ENCODE measurements around the gene ANKRD31.

ANKRD31 gene

GRCh38 chr5:75054134-75054930 is 182.3 kb downstream of the ANKRD31 start:
- peaks cover 0 to 27% of the 10 kb centered on the region in 2 donors for H3K4me1 ChIP-seq (ENCODE audit: control insufficient read depth in 1 of 2, insufficient read depth in 2 of 2, low read length in 2 of 2)
- no peaks in the 10 kb centered on the region for H3K36me3 ChIP-seq (ENCODE audit: control insufficient read depth in 1 of 2, insufficient read depth in 2 of 2, low read length in 2 of 2)
- no peaks in the 10 kb centered on the region for H3K9me3 ChIP-seq (ENCODE audit: control insufficient read depth in 1 of 2, low read length in 2 of 2)
- peak overlapping the region; percentile 81 to 85 for H3K4me3 ChIP-seq (ENCODE audit: low read depth in 1 of 2, low read length in 2 of 2)
- peak overlapping the region; percentile 88 for H3K27ac ChIP-seq (ENCODE audit: low read length)
- H3K27me3 ChIP-seq (ENCODE audit: low read depth, low read length) = no peaks in the 10 kb centered on the region

DNA sequence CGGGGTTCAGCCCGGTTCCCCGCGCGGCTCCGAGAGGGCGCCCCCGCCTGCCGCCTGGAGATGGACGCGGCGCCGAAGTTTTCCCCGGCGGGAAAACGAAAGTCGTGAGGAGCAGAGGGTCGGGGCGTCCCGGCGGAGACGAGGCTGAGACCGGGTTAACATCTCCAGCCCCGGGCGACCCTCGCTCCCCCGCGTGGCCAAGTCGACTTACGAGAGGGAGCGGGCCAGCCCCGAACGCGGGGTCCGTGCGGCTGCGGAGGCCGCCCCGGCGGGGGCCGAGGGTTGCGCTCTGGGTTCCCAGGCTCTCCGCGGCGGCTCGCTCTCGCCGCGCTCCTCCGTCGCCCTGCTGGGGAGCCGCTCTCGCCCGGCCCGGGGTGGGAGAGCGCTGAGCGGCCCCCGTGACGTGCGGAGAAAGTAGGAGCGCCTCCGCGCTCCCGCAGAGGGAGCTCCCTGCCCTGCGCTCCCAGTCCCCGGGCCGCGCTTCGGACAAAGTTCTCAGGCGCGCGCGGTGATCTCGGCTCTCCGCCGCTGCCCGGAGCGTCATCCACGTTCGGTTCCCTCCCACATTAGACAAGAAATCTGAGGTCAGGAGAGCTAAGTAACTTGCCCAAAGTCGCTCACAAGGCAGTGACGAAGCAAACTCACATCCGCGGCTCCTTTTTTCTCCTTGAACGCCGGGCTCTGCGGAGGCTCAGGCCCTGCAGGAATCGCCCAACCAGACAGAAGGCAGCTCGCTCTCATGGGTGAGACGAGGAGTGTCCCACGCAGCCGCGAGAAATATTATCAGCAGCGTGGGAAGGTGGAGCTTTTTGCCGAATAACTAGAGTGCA is 183.2 kb downstream of the ANKRD31 start:
- Histone ChIP-seq H3K27me3 (ENCODE audit: low read depth, low read length) (no peaks in the 10 kb centered on the region), H3K27ac (ENCODE audit: low read length) (peak overlapping the region; percentile 88), H3K36me3 (ENCODE audit: control insufficient read depth in 1 of 2, insufficient read depth in 2 of 2, low read length in 2 of 2) (no peaks in the 10 kb centered on the region), H3K9me3 (ENCODE audit: control insufficient read depth in 1 of 2, low read length in 2 of 2) (no peaks in the 10 kb centered on the region), H3K4me3 (ENCODE audit: low read depth in 1 of 2, low read length in 2 of 2) (peak overlapping the region; percentile 81 to 85), H3K4me1 (ENCODE audit: control insufficient read depth in 1 of 2, insufficient read depth in 2 of 2, low read length in 2 of 2) (peaks cover 0 to 27% of the 10 kb centered on the region in 2 donors)

GRCh38 chr5:75053054-75053303 is 183.7 kb downstream of the ANKRD31 start:
- H3K36me3 ChIP-seq (ENCODE audit: control insufficient read depth in 1 of 2, insufficient read depth in 2 of 2, low read length in 2 of 2) = no peaks in the 10 kb centered on the region
- no peak overlapping the region for H3K27ac ChIP-seq (ENCODE audit: low read length)
- peak overlapping the region; percentile 71 to 85 for H3K4me3 ChIP-seq (ENCODE audit: low read depth in 1 of 2, low read length in 2 of 2)
- peaks cover 0 to 27% of the 10 kb centered on the region in 2 donors for H3K4me1 ChIP-seq (ENCODE audit: control insufficient read depth in 1 of 2, insufficient read depth in 2 of 2, low read length in 2 of 2)
- H3K9me3 ChIP-seq (ENCODE audit: control insufficient read depth in 1 of 2, low read length in 2 of 2) = no peaks in the 10 kb centered on the region
- H3K27me3 ChIP-seq (ENCODE audit: low read depth, low read length) = no peaks in the 10 kb centered on the region

- peaks cover 0 to 27% of the 10 kb centered on the region in 2 donors for H3K4me1 ChIP-seq (ENCODE audit: control insufficient read depth in 1 of 2, insufficient read depth in 2 of 2, low read length in 2 of 2)
- no peaks in the 10 kb centered on the region for H3K36me3 ChIP-seq (ENCODE audit: control insufficient read depth in 1 of 2, insufficient read depth in 2 of 2, low read length in 2 of 2)
- no peaks in the 10 kb centered on the region for H3K27me3 ChIP-seq (ENCODE audit: low read depth, low read length)
- H3K4me3 ChIP-seq (ENCODE audit: low read depth in 1 of 2, low read length in 2 of 2) = peak within 1 kb of the TSS; percentile 81 to 85
- H3K9me3 ChIP-seq (ENCODE audit: control insufficient read depth in 1 of 2, low read length in 2 of 2) = no peaks in the 10 kb centered on the region
- peak within 1 kb of the TSS; percentile 88 for H3K27ac ChIP-seq (ENCODE audit: low read length)
These were observed 184.3 kb downstream of the ANKRD31 start, which contains the start of gene GCNT4 for GRCh38 chr5:75052192-75053053. Gene GCNT4 (minus strand): TSS chr5:75052558. CDS start chr5:75030037, 22,521 bp downstream.

GRCh38 chr5:75051217-75051751 is 185.4 kb downstream of the ANKRD31 start:
- Histone ChIP-seq H3K36me3 (ENCODE audit: control insufficient read depth in 1 of 2, insufficient read depth in 2 of 2, low read length in 2 of 2) (peaks cover 0 to 1% of the 10 kb centered on the region in 2 donors), H3K27ac (ENCODE audit: low read length) (no peak overlapping the region), H3K4me1 (ENCODE audit: control insufficient read depth in 1 of 2, insufficient read depth in 2 of 2, low read length in 2 of 2) (peaks cover 0 to 27% of the 10 kb centered on the region in 2 donors), H3K27me3 (ENCODE audit: low read depth, low read length) (no peaks in the 10 kb centered on the region), H3K4me3 (ENCODE audit: low read depth in 1 of 2, low read length in 2 of 2) (peak overlapping the region; percentile 71 to 85), H3K9me3 (ENCODE audit: control insufficient read depth in 1 of 2, low read length in 2 of 2) (no peaks in the 10 kb centered on the region)

GRCh38 chr5:75050415-75050814 is 186.3 kb downstream of the ANKRD31 start:
- H3K9me3 ChIP-seq (ENCODE audit: control insufficient read depth in 1 of 2, low read length in 2 of 2) = no peaks in the 10 kb centered on the region
- peaks cover 0 to 9% of the 10 kb centered on the region in 2 donors for H3K36me3 ChIP-seq (ENCODE audit: control insufficient read depth in 1 of 2, insufficient read depth in 2 of 2, low read length in 2 of 2)
- no peak overlapping the region for H3K27ac ChIP-seq (ENCODE audit: low read length)
- H3K4me1 ChIP-seq (ENCODE audit: control insufficient read depth in 1 of 2, insufficient read depth in 2 of 2, low read length in 2 of 2) = peaks cover 0 to 27% of the 10 kb centered on the region in 2 donors
- no peaks in the 10 kb centered on the region for H3K27me3 ChIP-seq (ENCODE audit: low read depth, low read length)
- H3K4me3 ChIP-seq (ENCODE audit: low read depth in 1 of 2, low read length in 2 of 2) = peak overlapping the region in 1 of 2 donors; percentile 85

DNA sequence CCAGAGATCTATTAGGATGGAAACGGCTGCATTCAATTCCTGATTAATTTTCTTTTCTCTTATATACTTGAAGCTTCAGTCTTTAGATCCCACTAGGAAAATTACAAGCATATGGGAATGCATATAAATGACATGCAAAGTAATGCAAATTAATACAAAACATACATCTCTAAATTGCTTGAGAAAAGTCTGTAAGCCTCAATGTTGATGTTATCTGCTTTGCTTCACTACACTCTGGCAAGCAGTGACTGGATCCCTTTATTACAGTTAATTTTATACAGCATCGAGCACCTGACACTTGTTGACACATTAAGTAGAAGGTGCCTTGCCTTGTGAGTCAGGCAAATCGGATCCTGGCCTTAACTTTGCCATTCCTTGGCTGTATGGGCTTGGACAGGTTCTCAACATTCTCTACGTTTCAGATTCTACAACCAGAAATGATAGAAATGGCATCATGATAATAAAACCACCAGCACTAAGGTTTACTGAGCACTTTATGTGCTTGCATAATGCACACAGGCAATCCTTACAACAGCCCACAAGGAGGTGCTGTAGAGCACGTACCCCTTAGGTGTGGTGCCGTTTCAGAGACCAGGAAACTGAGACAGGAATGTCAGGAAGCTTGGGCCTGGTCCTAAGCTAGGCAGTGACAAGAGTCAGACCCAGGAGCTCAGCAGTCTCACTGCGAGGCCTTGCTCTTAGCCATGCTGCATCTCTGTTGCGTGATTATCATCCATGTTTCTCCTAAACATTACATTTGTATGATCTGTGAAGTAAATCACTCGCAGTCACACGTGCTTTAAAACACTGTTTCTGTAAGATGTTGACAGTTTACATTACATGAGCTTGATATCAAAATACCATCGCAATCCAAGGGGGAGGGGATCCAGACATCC is 187.0 kb downstream of the ANKRD31 start:
- Histone ChIP-seq H3K36me3 (ENCODE audit: control insufficient read depth in 1 of 2, insufficient read depth in 2 of 2, low read length in 2 of 2) (peaks cover 0 to 12% of the 10 kb centered on the region in 2 donors), H3K9me3 (ENCODE audit: control insufficient read depth in 1 of 2, low read length in 2 of 2) (no peaks in the 10 kb centered on the region), H3K27me3 (ENCODE audit: low read depth, low read length) (no peaks in the 10 kb centered on the region), H3K27ac (ENCODE audit: low read length) (no peak overlapping the region), H3K4me3 (ENCODE audit: low read depth in 1 of 2, low read length in 2 of 2) (no peak overlapping the region), H3K4me1 (ENCODE audit: control insufficient read depth in 1 of 2, insufficient read depth in 2 of 2, low read length in 2 of 2) (peaks cover 0 to 24% of the 10 kb centered on the region in 2 donors)

GRCh38 chr5:75048457-75048953 is 188.2 kb downstream of the ANKRD31 start:
- peaks cover 0 to 12% of the 10 kb centered on the region in 2 donors for H3K36me3 ChIP-seq (ENCODE audit: control insufficient read depth in 1 of 2, insufficient read depth in 2 of 2, low read length in 2 of 2)
- no peak overlapping the region for H3K27ac ChIP-seq (ENCODE audit: low read length)
- no peaks in the 10 kb centered on the region for H3K27me3 ChIP-seq (ENCODE audit: low read depth, low read length)
- peaks cover 0 to 17% of the 10 kb centered on the region in 2 donors for H3K4me1 ChIP-seq (ENCODE audit: control insufficient read depth in 1 of 2, insufficient read depth in 2 of 2, low read length in 2 of 2)
- peak overlapping the region; percentile 14 to 16 for H3K4me3 ChIP-seq (ENCODE audit: low read depth in 1 of 2, low read length in 2 of 2)
- H3K9me3 ChIP-seq (ENCODE audit: control insufficient read depth in 1 of 2, low read length in 2 of 2) = no peaks in the 10 kb centered on the region

GRCh38 chr5:75047356-75047755 is 189.3 kb downstream of the ANKRD31 start:
- Histone ChIP-seq H3K27ac (ENCODE audit: low read length) (no peak overlapping the region), H3K36me3 (ENCODE audit: control insufficient read depth in 1 of 2, insufficient read depth in 2 of 2, low read length in 2 of 2) (peaks cover 0 to 12% of the 10 kb centered on the region in 2 donors), H3K27me3 (ENCODE audit: low read depth, low read length) (no peaks in the 10 kb centered on the region), H3K9me3 (ENCODE audit: control insufficient read depth in 1 of 2, low read length in 2 of 2) (no peaks in the 10 kb centered on the region), H3K4me1 (ENCODE audit: control insufficient read depth in 1 of 2, insufficient read depth in 2 of 2, low read length in 2 of 2) (peaks cover 0 to 17% of the 10 kb centered on the region in 2 donors), H3K4me3 (ENCODE audit: low read depth in 1 of 2, low read length in 2 of 2) (no peak overlapping the region)
